HL-60 (cell line): ENCODE data around the gene MRPS18A.

Source experiments
- POLR2AphosphoS5 ChIP-seq: IDR thresholded peaks from 2 replicates; pipeline ENCODE4 v1.6.1; 2012; ENCODE audit warnings: low read depth
- SPI1 ChIP-seq: IDR thresholded peaks from 2 replicates; pipeline ENCODE4 v1.6.1; 2012; ENCODE audit warnings: low read depth, mild to moderate bottlenecking, borderline replicate concordance
- TF ChIP-seq, protein P1 (sequence below): IDR thresholded peaks from one replicate; pipeline ENCODE4 v1.5.1; 2011; ENCODE audit warnings: low read length, control low read depth, inconsistent platforms; ENCODE audit not compliant: insufficient read depth
- TF ChIP-seq, protein P2 (sequence below): IDR thresholded peaks from 2 replicates; pipeline ENCODE4 v1.6.1; 2012; ENCODE audit warnings: low read depth; ENCODE audit not compliant: insufficient replicate concordance

GRCh38 chr6:43734294-43734665 is 46.7 kb upstream of the MRPS18A start:
- TF ChIP-seq, protein P1, sequence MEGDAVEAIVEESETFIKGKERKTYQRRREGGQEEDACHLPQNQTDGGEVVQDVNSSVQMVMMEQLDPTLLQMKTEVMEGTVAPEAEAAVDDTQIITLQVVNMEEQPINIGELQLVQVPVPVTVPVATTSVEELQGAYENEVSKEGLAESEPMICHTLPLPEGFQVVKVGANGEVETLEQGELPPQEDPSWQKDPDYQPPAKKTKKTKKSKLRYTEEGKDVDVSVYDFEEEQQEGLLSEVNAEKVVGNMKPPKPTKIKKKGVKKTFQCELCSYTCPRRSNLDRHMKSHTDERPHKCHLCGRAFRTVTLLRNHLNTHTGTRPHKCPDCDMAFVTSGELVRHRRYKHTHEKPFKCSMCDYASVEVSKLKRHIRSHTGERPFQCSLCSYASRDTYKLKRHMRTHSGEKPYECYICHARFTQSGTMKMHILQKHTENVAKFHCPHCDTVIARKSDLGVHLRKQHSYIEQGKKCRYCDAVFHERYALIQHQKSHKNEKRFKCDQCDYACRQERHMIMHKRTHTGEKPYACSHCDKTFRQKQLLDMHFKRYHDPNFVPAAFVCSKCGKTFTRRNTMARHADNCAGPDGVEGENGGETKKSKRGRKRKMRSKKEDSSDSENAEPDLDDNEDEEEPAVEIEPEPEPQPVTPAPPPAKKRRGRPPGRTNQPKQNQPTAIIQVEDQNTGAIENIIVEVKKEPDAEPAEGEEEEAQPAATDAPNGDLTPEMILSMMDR, result no peak
- TF ChIP-seq, protein P2, sequence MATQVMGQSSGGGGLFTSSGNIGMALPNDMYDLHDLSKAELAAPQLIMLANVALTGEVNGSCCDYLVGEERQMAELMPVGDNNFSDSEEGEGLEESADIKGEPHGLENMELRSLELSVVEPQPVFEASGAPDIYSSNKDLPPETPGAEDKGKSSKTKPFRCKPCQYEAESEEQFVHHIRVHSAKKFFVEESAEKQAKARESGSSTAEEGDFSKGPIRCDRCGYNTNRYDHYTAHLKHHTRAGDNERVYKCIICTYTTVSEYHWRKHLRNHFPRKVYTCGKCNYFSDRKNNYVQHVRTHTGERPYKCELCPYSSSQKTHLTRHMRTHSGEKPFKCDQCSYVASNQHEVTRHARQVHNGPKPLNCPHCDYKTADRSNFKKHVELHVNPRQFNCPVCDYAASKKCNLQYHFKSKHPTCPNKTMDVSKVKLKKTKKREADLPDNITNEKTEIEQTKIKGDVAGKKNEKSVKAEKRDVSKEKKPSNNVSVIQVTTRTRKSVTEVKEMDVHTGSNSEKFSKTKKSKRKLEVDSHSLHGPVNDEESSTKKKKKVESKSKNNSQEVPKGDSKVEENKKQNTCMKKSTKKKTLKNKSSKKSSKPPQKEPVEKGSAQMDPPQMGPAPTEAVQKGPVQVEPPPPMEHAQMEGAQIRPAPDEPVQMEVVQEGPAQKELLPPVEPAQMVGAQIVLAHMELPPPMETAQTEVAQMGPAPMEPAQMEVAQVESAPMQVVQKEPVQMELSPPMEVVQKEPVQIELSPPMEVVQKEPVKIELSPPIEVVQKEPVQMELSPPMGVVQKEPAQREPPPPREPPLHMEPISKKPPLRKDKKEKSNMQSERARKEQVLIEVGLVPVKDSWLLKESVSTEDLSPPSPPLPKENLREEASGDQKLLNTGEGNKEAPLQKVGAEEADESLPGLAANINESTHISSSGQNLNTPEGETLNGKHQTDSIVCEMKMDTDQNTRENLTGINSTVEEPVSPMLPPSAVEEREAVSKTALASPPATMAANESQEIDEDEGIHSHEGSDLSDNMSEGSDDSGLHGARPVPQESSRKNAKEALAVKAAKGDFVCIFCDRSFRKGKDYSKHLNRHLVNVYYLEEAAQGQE, result no peak
- TF ChIP-seq POLR2AphosphoS5, result no peak
- TF ChIP-seq SPI1, result no peak
